Mesothelial cell of epicardium (in vitro differentiated cells): Measurements from ENCODE around the gene ENTPD1. TPM values are rescaled to one million over a fixed set of nuclear protein-coding genes. Genes with fewer than 3 reads are reported as not detected.
"Not testable (repeated sequence)": the region's sequence is repeated elsewhere in the genome, so short reads cannot be mapped to it uniquely, and the experiment has no call there.

ENCODE experiments used
- DNase-seq, 2 experiments: peaks; one replicate each; pipeline ENCODE4 v3.0.0; 2021; ENCODE audit warnings: low spot score in 2 of 2; ENCODE audit not compliant: unreplicated experiment in 2 of 2
- H3K27ac Mint-ChIP-seq: 2 replicates; pipeline ENCODE4 v1.8.0; 2021; ENCODE audit warnings: mixed read lengths
- H3K27me3 Mint-ChIP-seq: 2 replicates; pipeline ENCODE4 v1.8.0; 2021; ENCODE audit warnings: low read depth, mixed read lengths
- H3K36me3 Mint-ChIP-seq: 2 replicates; pipeline ENCODE4 v1.8.0; 2021; ENCODE audit warnings: mixed read lengths
- H3K4me1 Mint-ChIP-seq: 2 replicates; pipeline ENCODE4 v1.8.0; 2021; ENCODE audit warnings: mixed read lengths
- H3K4me3 Mint-ChIP-seq: 2 replicates; pipeline ENCODE4 v1.8.0; 2021; ENCODE audit warnings: mild to moderate bottlenecking, moderate library complexity, mixed read lengths
- H3K9me3 Mint-ChIP-seq: 2 replicates; pipeline ENCODE4 v1.8.0; 2021; ENCODE audit warnings: mixed read lengths
- CTCF ChIP-seq: fragments of 200-600 bp; sonication (generic); IDR thresholded peaks from one replicate; pipeline ENCODE4 v1.5.0; 2021; ENCODE audit warnings: antibody characterized with exemption; ENCODE audit not compliant: unreplicated experiment
- total RNA-seq: library from RNA; stranded (reverse); gene quantifications from 3 replicates; pipeline ENCODE4 v1.2.1, GENCODE V29; 2021

ENTPD1 gene
- total RNA-seq, 1 donor from 2014 or later, result 1.1 TPM

GRCh38 chr10:95793401-95794045 is 37.6 kb downstream of the ENTPD1 start:
- Mint-ChIP-seq H3K27me3 (peaks cover 20% of the 10 kb centered on the region), H3K4me1 (no peaks in the 10 kb centered on the region), H3K9me3 (peaks cover 5% of the 10 kb centered on the region), H3K4me3 (no peak overlapping the region), H3K27ac (no peak overlapping the region), H3K36me3 (no peaks in the 10 kb centered on the region)
- no peak for TF ChIP-seq CTCF
- no peak for DNase-seq

- no peak overlapping the region for H3K4me3 Mint-ChIP-seq
- no peaks in the 10 kb centered on the region for H3K36me3 Mint-ChIP-seq
- no peak for DNase-seq
- no peaks in the 10 kb centered on the region for H3K4me1 Mint-ChIP-seq
- peaks cover 6% of the 10 kb centered on the region for H3K9me3 Mint-ChIP-seq
- H3K27ac Mint-ChIP-seq, result no peak overlapping the region
- no peak for TF ChIP-seq CTCF
- H3K27me3 Mint-ChIP-seq, result peaks cover 15% of the 10 kb centered on the region
Measured at GRCh38 chr10:95794195-95794594, 38.2 kb downstream of the ENTPD1 start.

GRCh38 chr10:95795602-95796001 is 39.6 kb downstream of the ENTPD1 start:
- no peak for TF ChIP-seq CTCF
- no peak overlapping the region for H3K4me3 Mint-ChIP-seq
- H3K9me3 Mint-ChIP-seq, result peaks cover 18% of the 10 kb centered on the region
- no peaks in the 10 kb centered on the region for H3K4me1 Mint-ChIP-seq
- DNase-seq, result no peak
- no peaks in the 10 kb centered on the region for H3K36me3 Mint-ChIP-seq
- no peak overlapping the region for H3K27ac Mint-ChIP-seq
- H3K27me3 Mint-ChIP-seq, result peaks cover 12% of the 10 kb centered on the region

GRCh38 chr10:95796504-95796903 is 40.5 kb downstream of the ENTPD1 start:
- no peak for DNase-seq
- H3K9me3 Mint-ChIP-seq, result peaks cover 21% of the 10 kb centered on the region
- no peaks in the 10 kb centered on the region for H3K36me3 Mint-ChIP-seq
- H3K27ac Mint-ChIP-seq, result no peak overlapping the region
- H3K4me1 Mint-ChIP-seq, result no peaks in the 10 kb centered on the region
- peaks cover 11% of the 10 kb centered on the region for H3K27me3 Mint-ChIP-seq
- H3K4me3 Mint-ChIP-seq, result no peak overlapping the region
- TF ChIP-seq CTCF, result no peak

- Mint-ChIP-seq H3K4me1 (no peaks in the 10 kb centered on the region), H3K27me3 (peaks cover 6% of the 10 kb centered on the region), H3K27ac (no peak overlapping the region), H3K4me3 (no peak overlapping the region), H3K9me3 (peaks cover 29% of the 10 kb centered on the region), H3K36me3 (no peaks in the 10 kb centered on the region)
- no peak for DNase-seq
- no peak for TF ChIP-seq CTCF
Measured at GRCh38 chr10:95798096-95798855, 42.3 kb downstream of the ENTPD1 start.

- H3K4me1 Mint-ChIP-seq, H3K4me3 Mint-ChIP-seq, H3K36me3 Mint-ChIP-seq, H3K27ac Mint-ChIP-seq, H3K27me3 Mint-ChIP-seq, DNase-seq: not testable (repeated sequence)
- peaks cover 40% of the 10 kb centered on the region for H3K9me3 Mint-ChIP-seq
Measured at GRCh38 chr10:95800286-95800685, 44.3 kb downstream of the ENTPD1 start.

- not testable (repeated sequence) for DNase-seq, H3K4me3 Mint-ChIP-seq, H3K36me3 Mint-ChIP-seq, H3K27ac Mint-ChIP-seq, H3K27me3 Mint-ChIP-seq, H3K4me1 Mint-ChIP-seq
- H3K9me3 Mint-ChIP-seq, result peaks cover 47% of the 10 kb centered on the region
Measured at GRCh38 chr10:95806687-95807380, 50.9 kb downstream of the ENTPD1 start.

- H3K9me3 Mint-ChIP-seq, result peaks cover 42% of the 10 kb centered on the region
- not testable (repeated sequence) for H3K27ac Mint-ChIP-seq, H3K4me1 Mint-ChIP-seq, DNase-seq, H3K27me3 Mint-ChIP-seq, H3K4me3 Mint-ChIP-seq, H3K36me3 Mint-ChIP-seq
Measured at GRCh38 chr10:95808705-95809308, 52.8 kb downstream of the ENTPD1 start.
